SK-N-SH treated with all-trans-retinoic acid at 6 μM for 48 hours (cell line): ENCODE results near the gene LRFN2.

Source experiments
- ATAC-seq: fragments of 200-7000 bp; cut with Tn5 transposase; 3 replicates; pipeline ENCODE4 v1.9.1; 2020; ENCODE audit warnings: mild to moderate bottlenecking, moderate library complexity
- ARNTL ChIP-seq: fragments of 450-650 bp; formaldehyde crosslinking; IDR thresholded peaks from 2 replicates; pipeline ENCODE4 v1.5.0; 2020; ENCODE audit warnings: low read depth, mild to moderate bottlenecking, moderate library complexity, borderline replicate concordance
- BACH2 ChIP-seq: fragments of 250-450 bp; sonication (Bioruptor Pico); IDR thresholded peaks from 2 replicates; pipeline ENCODE4 v1.9.0; 2021; ENCODE audit warnings: mild to moderate bottlenecking, borderline replicate concordance
- CREB5 ChIP-seq: fragments of 250-450 bp; sonication (Bioruptor Pico); IDR thresholded peaks from 2 replicates; pipeline ENCODE4 v1.5.1; 2020; ENCODE audit warnings: low read depth, mild to moderate bottlenecking, moderate library complexity
- CSDC2 ChIP-seq: fragments of 250-450 bp; sonication (Bioruptor Pico); IDR thresholded peaks from 2 replicates; pipeline ENCODE4 v1.5.0; 2020; ENCODE audit warnings: mild to moderate bottlenecking, moderate library complexity
- ESRRG ChIP-seq: fragments of 250-450 bp; sonication (Bioruptor Pico); IDR thresholded peaks from 2 replicates; pipeline ENCODE4 v1.6.1; 2021; ENCODE audit warnings: mild to moderate bottlenecking
- GLIS3 ChIP-seq: fragments of 250-450 bp; sonication (Bioruptor Pico); IDR thresholded peaks from 2 replicates; pipeline ENCODE4 v1.5.0; 2020; ENCODE audit warnings: mild to moderate bottlenecking, moderate library complexity
- ISL1 ChIP-seq: fragments of 250-450 bp; sonication (Bioruptor Pico); IDR thresholded peaks from 2 replicates; pipeline ENCODE4 v2.1.2; 2022; ENCODE audit warnings: mild to moderate bottlenecking, moderate library complexity
- OSR1 ChIP-seq: fragments of 250-450 bp; sonication (Bioruptor Pico); IDR thresholded peaks from 2 replicates; pipeline ENCODE4 v1.8.0; 2022; ENCODE audit warnings: moderate library complexity, mild to moderate bottlenecking, inconsistent platforms
- POU6F1 ChIP-seq: fragments of 250-450 bp; sonication (Bioruptor Pico); IDR thresholded peaks from 2 replicates; pipeline ENCODE4 v1.8.0; 2021; ENCODE audit warnings: low read depth, mild to moderate bottlenecking, moderate library complexity, borderline replicate concordance
- PPARA ChIP-seq: fragments of 250-450 bp; sonication (Bioruptor Pico); IDR thresholded peaks from 2 replicates; pipeline ENCODE4 v1.5.0; 2020; ENCODE audit warnings: mild to moderate bottlenecking, borderline replicate concordance
- SNAI2 ChIP-seq: fragments of 250-450 bp; sonication (Bioruptor Pico); IDR thresholded peaks from 2 replicates; pipeline ENCODE4 v1.5.0; 2020; ENCODE audit warnings: mild to moderate bottlenecking, moderate library complexity
- TCF4 ChIP-seq: fragments of 250-450 bp; sonication (Bioruptor Pico); IDR thresholded peaks from 2 replicates; pipeline ENCODE4 v1.8.0; 2021; ENCODE audit warnings: mild to moderate bottlenecking, moderate library complexity, borderline replicate concordance
- TOX ChIP-seq: fragments of 250-450 bp; sonication (Bioruptor Pico); IDR thresholded peaks from 2 replicates; pipeline ENCODE4 v1.8.0; 2021; ENCODE audit warnings: mild to moderate bottlenecking, moderate library complexity, borderline replicate concordance
- TSHZ2 ChIP-seq: fragments of 250-450 bp; sonication (Bioruptor Pico); IDR thresholded peaks from 2 replicates; pipeline ENCODE4 v1.5.0; 2020; ENCODE audit warnings: mild to moderate bottlenecking, moderate library complexity
- ZC3H10 ChIP-seq: fragments of 250-450 bp; sonication (Bioruptor Pico); IDR thresholded peaks from 2 replicates; pipeline ENCODE4 v1.5.1; 2021; ENCODE audit warnings: mild to moderate bottlenecking, moderate library complexity
- ZFP3 ChIP-seq: fragments of 250-450 bp; sonication (Bioruptor Pico); IDR thresholded peaks from 2 replicates; pipeline ENCODE4 v1.5.0; 2020; ENCODE audit warnings: mild to moderate bottlenecking, moderate library complexity
- ZFP30 ChIP-seq: fragments of 450-650 bp; formaldehyde crosslinking; IDR thresholded peaks from 2 replicates; pipeline ENCODE4 v1.5.0; 2022; ENCODE audit warnings: mild to moderate bottlenecking, moderate library complexity
- ZNF565 ChIP-seq: fragments of 450-650 bp; formaldehyde crosslinking; conservative IDR thresholded peaks from 2 replicates; pipeline ENCODE4 v1.5.0; 2020; ENCODE audit warnings: low read depth, mild to moderate bottlenecking, moderate library complexity
- ZNF8 ChIP-seq: fragments of 450-650 bp; formaldehyde crosslinking; IDR thresholded peaks from 2 replicates; pipeline ENCODE4 v1.5.0; 2020; ENCODE audit warnings: mild to moderate bottlenecking, moderate library complexity

The LRFN2 gene

GRCh38 chr6:40391086-40391485, 196.1 kb downstream of the LRFN2 start:
- TF ChIP-seq CSDC2 (CRISPR knock-in tag) (no peak), ISL1 (CRISPR knock-in tag) (no peak), TOX (no peak), TSHZ2 (no peak), GLIS3 (CRISPR knock-in tag) (no peak), PPARA (CRISPR knock-in tag) (no peak), ZFP3 (no peak), POU6F1 (CRISPR knock-in tag) (no peak), ARNTL (CRISPR knock-in tag) (no peak), ESRRG (CRISPR knock-in tag) (no peak), ZC3H10 (CRISPR knock-in tag) (no peak), BACH2 (CRISPR knock-in tag) (no peak), SNAI2 (CRISPR knock-in tag) (no peak)

GRCh38 chr6:40390144-40390800, 196.9 kb downstream of the LRFN2 start:
- no peak for ATAC-seq
- TF ChIP-seq ZNF8 (CRISPR knock-in tag) (no peak), TSHZ2 (no peak), CREB5 (CRISPR knock-in tag) (no peak), BACH2 (CRISPR knock-in tag) (no peak), ZFP3 (no peak), ZC3H10 (CRISPR knock-in tag) (no peak), CSDC2 (CRISPR knock-in tag) (no peak), OSR1 (CRISPR knock-in tag) (no peak)

More at GRCh38 chr6:40391086-40391485, 196.1 kb downstream of the LRFN2 start:
- ATAC-seq = no peak

GRCh38 chr6:40389254-40389653, 197.9 kb downstream of the LRFN2 start:
- TF ChIP-seq TCF4 (CRISPR knock-in tag) (no peak), ISL1 (CRISPR knock-in tag) (no peak), ZFP30 (CRISPR knock-in tag) (no peak), OSR1 (CRISPR knock-in tag) (no peak), ZNF565 (CRISPR knock-in tag) (no peak), TOX (no peak), CREB5 (CRISPR knock-in tag) (no peak), BACH2 (CRISPR knock-in tag) (no peak)
- ATAC-seq = no peak
